ENCODE data around the gene KIF26B.

The KIF26B gene

DNA sequence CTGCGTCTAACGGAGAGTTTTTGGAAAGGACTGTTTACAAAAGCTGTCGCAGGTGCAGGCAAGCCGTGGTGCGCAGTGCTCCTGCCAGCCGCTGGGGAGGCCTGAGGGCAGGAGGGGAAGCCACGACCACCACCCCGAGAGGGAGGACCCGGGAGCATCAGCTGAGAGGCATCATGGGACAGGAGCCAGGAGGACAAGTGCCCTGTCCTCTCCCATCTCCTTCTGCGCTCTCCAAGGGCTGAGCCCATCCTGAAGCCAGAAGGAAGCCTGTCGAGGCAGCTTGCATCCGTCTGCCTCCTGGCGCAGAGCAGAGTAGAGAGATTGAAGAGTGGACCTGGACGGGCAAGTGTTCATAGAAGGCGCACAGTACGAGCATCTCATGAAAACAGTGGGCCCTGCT is 310.9 kb downstream of the KIF26B start:
- DNase-seq (ENCODE audit: low read depth) = no peak

DNA sequence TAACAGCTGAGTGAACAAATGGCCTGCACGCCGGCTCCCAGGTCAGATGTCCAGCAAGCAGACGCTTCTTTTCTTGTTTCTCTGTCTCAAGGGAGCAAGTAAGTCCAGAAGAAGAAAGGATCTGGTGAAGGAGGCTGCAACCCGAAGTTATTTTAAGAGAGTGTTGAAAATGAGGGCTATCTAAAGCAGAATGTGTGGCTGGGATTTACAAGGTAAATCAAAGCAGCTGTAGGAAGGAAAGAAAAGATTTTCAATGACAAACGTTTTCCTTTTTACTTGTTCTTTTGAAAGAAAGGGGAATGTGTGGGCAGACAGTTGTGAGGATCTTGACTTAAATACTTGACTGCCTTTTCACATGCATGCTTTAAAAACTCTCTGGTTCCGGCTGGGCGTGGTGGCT is 311.5 kb downstream of the KIF26B start:
- DNase-seq (ENCODE audit: low read depth) = no peak

DNA sequence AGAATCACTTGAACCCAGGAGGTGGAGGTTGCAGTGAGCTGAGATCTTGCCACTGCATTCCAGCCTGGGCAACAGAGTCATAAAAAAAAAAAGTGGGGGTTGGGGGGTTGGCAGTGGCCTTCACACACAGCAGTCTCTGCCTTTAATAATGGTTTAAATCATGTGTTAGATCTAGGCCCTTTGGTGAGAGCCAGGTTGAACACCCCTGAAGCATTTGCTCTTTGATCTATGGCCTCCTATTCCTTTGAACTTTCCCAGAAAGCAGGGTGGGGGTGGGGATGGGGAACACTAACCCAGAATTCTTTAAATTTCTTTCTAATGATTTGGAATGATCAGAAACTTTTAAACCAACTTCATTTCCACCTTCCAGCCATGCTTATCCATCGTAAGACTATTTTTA is 313.0 kb downstream of the KIF26B start:
- DNase-seq (ENCODE audit: low read depth) = no peak

DNA sequence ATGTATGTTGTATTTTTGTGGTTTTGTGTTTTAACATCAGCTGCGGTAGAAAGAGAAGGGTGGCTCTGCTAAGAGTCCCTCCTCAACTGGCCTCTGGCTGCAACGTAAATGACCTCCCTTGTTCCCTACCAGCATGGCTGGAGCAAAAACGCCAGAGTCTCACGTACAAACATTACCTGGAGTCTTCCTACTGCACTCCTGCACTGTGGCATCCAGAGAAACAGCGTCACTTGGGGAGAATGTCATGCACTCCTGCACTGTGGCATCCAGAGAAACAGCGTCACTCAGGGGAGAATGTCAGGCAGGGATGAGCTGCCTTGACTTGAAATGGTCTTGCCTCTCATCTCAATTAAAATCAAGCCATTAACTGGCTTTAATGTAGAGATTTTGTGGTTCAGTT is 314.2 kb downstream of the KIF26B start:
- DNase-seq (ENCODE audit: low read depth) = no peak

DNA sequence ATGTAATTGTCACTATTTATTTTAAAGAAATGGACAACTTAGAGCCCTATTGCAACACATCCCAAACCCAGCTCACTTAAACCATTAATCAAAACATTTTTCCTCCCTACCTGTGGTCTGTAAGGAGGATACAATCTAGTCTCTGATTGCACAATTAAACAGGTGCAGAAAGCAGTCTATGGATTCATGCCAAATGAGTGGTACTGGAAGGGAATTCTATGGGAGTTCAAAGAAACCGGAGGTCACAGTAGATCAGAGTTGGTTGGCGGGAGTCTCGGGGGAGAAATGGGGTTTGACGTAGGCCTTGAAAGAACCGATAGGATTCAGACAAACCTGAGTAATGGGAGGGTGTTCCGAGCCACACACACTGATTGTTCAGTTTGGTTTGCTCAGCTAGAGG is 314.9 kb downstream of the KIF26B start:
- DNase-seq (ENCODE audit: low read depth) = no peak

DNA sequence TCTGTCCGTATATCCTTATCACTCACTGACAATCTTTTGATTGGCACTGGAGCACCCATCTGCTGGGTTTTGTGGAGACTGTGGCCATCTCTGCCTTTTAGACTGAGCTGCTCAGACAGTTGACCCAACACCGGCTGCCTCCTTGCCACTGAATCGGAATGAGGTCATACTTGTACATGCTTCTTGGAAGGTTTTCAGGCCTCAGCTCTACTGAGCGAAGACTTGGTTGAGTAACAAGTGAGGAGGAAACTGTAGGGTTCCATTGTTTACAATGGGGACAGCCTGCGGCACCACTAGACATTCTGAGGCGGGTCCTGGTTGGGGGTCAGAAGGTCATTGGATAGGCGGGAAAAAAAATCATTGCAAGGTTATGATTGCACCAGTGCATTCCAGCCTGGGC is 320.3 kb downstream of the KIF26B start:
- no peak for DNase-seq (ENCODE audit: low read depth)

DNA sequence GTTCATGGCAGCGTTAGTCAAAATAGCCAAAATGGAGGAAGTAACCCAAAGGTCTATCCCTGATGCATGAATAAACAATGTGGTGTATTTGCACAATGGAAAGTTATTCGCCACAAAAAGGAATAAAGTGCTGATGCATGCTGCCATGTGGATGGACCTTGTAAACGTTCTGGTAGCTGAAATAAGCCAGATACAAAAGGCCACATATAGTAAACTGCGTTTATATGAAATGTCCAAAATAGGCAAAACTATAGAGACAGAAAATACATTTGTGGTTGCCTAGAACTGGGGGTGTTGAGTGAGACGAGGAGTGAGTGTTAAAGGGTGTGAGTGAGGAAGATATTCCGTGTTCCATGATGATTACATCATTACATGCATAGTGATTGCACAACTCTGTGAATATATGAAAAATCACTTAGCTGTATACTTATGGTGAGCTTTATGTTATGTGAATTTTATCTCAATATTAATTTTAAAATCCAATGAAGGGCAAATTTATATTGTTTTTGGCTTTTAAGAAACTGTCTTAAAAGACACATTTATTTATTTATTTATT is 321.3 kb downstream of the KIF26B start:
- DNase-seq (ENCODE audit: low read depth) = no peak

DNA sequence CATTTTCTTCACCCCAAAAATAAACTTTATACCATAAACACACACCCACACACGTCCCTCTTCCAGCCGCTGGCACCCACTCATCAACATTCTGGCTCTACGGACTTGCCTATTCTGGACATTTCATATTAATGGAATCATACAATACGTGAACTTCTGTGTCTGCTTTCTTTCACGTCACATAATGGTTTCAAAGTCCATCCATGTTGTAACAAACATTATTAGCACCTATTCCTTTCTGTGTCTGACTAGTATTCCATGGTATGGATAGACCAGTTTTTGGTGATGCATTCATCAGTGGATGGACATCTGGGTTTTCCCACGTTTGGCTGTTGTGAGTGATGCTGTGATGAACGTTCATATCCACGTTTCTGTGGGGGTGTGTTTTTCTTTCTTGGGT is 323.2 kb downstream of the KIF26B start:
- no peak for DNase-seq (ENCODE audit: low read depth)

DNA sequence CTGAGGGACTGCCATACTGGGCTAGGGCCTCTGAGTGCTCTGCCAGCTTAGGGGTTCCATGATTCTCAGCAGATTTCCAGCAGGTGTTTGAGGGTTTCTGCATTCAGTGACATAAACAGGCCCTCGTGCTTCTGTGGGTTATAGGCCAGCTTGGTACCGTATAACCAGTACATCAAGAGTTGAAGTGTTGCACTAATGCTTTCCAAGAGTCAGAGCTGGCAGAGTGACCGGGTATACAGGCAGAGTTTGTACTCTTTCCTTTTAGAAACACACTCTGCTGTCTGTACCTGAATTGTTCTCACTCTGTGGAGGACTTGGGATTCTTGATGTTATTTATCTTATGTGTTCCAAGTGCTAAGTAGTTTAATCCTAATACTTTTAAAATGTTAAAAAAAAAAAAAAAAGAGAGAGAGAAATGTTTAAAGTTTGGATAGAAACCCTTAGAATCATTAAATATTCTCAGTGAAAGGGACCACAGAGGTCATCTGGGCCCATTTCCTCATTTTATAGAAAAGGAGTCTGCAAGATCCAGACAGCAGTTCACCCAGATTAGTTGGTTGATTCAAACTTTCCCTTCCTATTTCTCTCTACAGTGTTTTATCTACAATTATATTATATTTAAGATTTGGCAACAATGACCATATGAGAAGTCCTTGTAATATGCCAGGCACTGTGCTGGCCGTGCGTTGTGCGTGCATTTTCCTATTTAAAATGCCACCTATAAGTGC is 325.8 kb downstream of the KIF26B start:
- DNase-seq (ENCODE audit: low read depth) = no peak

DNA sequence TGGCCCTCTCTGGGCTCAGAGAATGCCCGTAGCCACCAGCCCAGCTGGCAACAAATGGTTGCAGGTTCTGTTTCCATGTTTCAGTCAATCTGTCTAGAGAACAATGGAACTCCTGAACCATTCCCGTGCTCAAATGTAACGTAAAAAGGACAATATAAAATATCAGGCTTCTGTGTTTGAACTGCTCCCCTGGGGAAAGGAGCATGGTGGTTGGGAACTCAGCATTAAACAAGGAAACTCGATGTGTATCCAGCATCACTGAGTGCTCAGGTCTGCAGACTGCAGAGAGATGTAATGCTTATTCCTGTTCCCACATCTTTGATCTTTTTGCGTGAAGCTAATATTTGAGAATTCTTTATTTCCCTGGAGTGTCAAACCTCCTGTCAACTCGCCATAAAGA is 326.5 kb downstream of the KIF26B start:
- DNase-seq (ENCODE audit: low read depth) = no peak

DNA sequence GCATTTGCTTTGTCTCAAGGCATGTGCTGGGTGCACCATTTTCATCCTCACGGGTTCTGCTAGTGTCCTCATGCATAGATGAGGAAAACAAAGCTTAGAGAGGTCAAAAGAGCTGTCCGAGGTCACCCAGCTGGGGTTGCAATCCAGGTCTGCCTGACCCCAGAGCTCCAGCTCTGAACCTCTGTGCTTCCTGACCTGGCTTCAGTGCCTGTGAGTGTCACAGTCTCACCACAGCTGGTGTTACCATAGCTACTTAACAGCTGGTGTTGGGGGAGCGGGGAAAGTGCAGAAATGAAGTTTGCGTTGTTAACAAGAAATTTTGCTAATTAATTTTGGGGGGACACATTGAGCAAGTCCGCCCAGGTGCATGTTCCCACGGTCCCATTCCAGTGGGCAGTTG is 328.5 kb downstream of the KIF26B start:
- DNase-seq (ENCODE audit: low read depth) = no peak

DNA sequence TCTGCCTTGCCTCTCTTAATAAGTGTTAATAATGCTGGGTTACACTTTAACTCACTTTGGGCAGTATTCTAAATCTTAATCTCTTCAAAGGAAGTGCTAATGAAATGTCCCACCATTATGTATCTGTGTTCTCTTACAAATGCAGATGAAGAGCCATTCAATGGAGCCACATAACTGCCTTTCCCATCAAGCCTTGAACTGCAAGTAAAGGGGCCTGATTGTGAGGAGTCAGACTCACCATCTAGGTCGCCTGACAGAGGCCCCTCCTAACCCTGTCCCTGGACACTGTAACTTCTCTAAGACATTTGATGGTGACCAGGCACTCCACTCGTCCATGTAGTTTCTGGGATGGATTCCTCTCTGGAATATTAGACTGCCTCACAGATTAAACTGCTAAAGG is 329.4 kb downstream of the KIF26B start:
- DNase-seq (ENCODE audit: low read depth) = no peak

DNA sequence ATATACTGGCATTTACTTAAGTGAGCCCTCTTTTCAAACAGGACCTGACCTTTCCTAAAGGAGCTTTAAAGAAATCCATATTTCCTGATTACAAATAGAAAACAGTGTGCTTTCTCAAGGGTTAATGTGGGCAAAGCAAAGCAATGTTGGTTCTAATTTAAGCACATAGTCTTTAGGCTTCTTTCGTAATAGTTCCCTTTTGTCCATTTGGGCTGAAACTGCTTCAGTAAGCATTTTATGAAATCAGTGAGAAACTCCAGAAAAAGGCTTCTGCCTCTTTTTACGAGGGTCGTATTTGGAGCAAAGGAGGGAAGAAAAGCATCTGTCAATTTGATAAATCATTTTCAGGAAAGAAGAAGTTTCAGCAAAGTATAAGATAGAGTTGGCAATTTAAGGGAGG is 331.2 kb downstream of the KIF26B start:
- DNase-seq (ENCODE audit: low read depth) = no peak

DNA sequence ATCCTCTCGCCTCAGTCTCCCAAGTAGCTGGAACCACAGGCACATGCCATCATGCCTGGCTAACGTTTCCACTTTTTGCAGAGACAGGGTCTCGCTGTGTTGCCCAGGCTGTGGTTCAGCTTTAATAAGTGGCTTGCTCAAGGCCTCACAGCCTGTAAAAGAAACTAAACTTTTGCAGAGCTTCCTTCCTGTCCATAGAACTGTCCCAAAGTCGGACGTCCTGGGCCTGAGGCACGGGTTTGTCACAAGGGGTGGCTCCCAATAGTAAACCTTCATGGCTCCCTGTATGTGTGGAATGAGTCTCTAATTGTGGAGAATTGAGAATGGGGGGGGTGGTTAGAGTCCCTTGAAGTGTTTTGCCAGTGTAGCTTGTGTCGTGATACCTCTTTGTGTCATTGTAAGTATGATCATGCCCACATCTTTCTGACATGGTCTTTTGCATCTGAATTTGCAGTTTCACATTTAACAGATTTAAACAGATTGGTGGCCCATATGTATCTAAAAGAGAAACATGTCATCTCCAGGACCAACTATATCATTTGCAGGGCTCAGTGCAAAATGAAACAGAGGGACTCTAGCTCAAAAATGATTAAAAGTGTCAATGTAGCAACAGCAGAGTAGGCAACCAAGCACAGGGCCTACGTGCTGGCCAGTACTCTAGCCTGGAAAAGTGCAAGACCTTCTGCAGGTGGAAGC is 332.1 kb downstream of the KIF26B start:
- DNase-seq (ENCODE audit: low read depth) = no peak

DNA sequence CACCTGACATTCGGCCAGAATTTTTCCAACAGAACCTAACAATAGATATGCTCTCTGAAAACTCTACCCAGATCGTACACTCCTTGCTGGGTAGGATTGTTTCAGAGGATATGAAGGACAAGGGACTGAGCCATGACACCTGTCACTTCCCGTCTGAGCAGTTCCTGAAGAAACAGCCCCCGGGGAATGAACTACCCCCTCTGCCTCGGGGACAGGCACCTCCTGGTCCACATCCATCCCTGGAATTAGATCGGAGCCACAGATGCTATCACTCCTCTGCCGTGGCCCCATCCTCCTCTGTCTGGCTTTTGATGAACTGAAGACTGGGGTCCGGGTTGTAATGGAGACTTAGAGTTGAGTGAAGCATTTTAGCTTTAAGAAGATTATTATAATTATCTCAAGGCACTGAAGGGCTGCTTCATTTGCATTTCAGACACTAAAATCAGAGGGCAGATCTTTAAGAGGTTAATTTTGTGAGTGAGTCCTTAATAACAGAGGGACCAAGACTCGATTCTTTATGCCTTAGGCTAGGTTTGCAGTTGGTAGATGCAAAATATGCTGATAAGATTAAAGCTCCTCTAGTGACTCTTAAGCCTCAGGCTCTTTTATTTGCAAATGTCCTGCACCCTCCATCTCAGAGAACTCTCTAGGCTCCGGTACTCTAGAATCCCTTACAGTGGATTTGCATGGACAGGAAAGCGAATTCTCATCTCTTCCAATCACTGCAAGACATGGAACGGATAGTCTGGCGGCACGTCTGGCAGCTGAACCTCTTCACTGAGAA is 333.8 kb downstream of the KIF26B start:
- DNase-seq (ENCODE audit: low read depth) = no peak

DNA sequence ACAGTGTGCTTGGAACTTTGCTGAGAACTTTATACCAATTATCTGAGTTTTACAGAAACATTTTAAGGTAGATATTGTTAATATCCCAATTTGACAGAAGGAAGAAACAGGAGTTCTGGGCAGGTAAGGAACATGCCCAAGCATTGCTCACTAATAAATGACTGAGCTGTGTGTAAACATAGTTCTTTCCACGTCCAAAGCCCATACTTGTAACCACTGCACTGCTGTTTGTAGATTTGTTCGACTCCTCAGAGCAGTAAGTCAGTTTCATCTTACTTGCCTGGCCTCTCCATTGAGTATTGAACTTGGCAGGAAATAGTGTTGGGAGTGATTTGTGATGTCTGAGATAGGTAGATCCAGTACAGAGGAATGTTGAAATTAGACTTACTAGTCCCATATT is 335.1 kb downstream of the KIF26B start:
- DNase-seq (ENCODE audit: low read depth) = no peak

DNA sequence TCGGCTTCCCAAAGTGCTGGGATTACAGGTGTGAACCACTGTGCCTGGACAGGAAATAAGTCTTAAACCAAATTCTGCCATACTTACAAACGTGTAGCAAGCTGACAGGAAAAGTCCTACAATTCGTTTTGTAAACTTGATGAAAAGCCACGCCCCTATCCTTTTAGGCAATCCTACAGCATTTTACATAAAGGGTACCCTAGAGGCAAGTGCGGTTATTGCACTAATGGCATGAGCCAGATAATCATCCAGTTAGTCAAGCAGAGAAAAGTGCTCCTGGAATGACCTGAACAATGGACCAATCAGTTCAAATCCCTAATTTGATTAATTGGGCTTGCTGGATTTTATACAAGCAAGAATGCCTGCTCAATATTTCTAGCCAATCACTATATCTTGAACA is 338.2 kb downstream of the KIF26B start:
- DNase-seq (ENCODE audit: low read depth) = no peak

DNA sequence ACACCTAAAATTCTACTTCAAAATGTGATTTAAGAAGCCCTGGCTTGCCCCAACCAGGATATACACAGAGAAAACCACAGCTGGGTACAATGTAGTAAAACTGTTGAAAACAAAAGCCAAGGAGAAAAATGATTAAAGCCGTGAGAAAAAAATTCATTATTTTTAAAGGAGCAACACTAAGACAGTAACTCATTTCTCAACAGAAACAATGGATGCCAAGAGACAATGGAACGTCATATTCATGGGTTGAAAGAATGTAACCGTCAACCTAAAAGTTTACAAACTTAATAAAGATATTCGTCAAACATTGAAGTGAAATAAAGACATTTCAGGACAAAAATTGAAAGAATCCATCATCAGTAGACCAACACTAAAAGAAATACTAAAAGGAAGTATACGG is 340.9 kb downstream of the KIF26B start:
- DNase-seq (ENCODE audit: low read depth) = no peak

DNA sequence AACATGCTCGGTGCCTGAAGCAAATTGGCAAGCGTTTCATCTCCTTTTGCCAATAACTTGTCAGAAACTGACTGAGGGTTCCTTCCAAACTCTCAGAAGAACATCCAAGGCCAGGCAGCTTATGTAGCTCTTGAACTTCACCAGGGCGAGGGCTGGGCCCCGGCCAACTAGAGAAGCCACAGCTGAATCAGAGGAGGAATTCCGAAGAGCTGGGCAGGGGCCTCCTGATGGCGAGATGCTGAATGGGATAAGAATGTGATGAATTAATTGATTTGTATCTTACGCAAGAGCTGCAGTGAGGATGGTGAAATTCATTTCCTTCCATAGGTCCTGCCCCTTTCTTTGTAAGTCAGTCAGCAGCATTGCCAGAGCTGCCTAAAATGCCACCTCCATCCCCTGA is 345.8 kb downstream of the KIF26B start:
- no peak for DNase-seq (ENCODE audit: low read depth)

DNA sequence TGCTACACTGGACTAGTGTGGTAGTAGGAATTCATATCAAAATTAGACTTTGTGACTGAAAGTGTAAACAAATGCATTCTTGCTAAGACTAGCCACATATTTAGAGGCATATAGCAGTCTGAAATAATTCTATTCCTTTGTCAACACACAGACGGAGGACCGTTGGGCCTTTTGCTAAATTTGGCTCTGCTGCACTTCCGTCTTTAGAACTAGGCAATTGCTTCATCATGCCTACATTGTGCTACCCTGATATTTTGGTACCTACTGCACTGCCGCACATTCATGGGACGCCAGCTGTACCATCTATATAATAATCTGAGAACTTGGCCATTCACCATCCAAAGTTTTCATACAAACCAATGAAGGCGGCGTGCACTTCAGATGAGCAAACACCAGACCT is 346.8 kb downstream of the KIF26B start:
- no peak for DNase-seq (ENCODE audit: low read depth)

DNA sequence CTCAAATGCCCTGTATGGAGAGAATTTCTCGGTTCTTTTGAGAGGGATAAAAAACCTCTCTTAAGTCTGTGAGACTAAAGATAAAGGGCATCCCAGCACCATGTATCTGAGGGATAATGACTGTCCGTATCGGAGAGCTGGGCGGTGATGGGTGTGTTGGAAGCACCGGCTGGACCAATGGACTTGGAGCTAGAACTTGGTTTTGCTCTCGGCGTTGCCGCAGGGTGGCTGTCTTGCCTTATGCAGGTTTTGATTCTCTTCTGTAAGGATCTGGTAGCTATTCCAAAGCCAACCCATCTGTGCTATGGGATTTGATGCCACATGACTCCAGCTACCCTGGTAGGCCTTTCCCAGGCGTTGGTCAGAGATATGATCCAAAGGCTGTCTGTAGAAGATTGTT is 348.8 kb downstream of the KIF26B start:
- no peak for DNase-seq (ENCODE audit: low read depth)

DNA sequence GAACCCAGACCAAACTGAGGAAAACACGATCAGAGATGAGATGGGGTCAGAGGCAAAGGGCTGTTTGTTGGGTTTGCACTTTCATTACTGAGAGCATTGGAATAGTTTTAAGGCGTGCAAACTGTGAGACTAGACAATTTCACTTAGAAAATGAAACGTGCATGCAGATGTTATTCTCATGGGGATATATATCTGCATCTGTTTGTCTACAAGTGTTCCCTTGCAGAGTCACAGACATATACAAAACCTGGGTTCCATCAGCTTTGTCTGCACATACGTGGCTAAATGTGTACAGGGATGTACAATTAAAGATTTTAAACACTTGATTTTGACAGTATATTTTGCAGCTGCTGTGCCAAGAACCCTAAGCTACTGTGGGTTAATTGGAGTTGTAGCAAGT is 355.4 kb downstream of the KIF26B start:
- DNase-seq (ENCODE audit: low read depth) = no peak
